Bronchial epithelial cell (primary cell): Measurements from ENCODE around the gene TROAP. TPM values are rescaled to one million over a fixed set of nuclear protein-coding genes. Genes with fewer than 3 reads are reported as not detected.
A peak's percentile ranks its signal among the peaks of the same experiment; 100 is the strongest.

ENCODE experiments used
- DNase-seq: peaks from one replicate; pipeline ENCODE4 v3.0.0-alpha.2; 2010; ENCODE audit warnings: low read depth
- FAIRE-seq: peaks from 2 replicates; lab custom pipeline; 2011; peaks lifted over from hg19 to GRCh38; lab: Jason Lieb, UNC
- H3K27me3 ChIP-seq: 2 replicates; pipeline ENCODE4 v1.5.1; 2011; ENCODE audit warnings: low read length; ENCODE audit not compliant: control insufficient read depth, insufficient read depth
- H3K36me3 ChIP-seq: 2 replicates; pipeline ENCODE4 v1.5.1; 2011; ENCODE audit warnings: low read length; ENCODE audit not compliant: control insufficient read depth, insufficient read depth
- H3K4me3 ChIP-seq: 2 replicates; pipeline ENCODE4 v1.5.1; 2011; ENCODE audit warnings: mild to moderate bottlenecking, low read depth, low read length, control low read depth
- CTCF ChIP-seq: IDR thresholded peaks from 2 replicates; pipeline ENCODE4 v1.5.1; 2011; ENCODE audit warnings: mild to moderate bottlenecking, moderate library complexity, low read length, control low read depth, inconsistent platforms; ENCODE audit not compliant: insufficient read depth, severe bottlenecking
- total RNA-seq: library from RNA; depleted of rRNA; stranded (reverse); fragments of >200 nt; gene quantifications from 2 replicates; pipeline ENCODE4 v1.2.1, GENCODE V29; 2014

The TROAP gene
- total RNA-seq, 1 donor from 2014 or later, result 2.6 TPM

DNA sequence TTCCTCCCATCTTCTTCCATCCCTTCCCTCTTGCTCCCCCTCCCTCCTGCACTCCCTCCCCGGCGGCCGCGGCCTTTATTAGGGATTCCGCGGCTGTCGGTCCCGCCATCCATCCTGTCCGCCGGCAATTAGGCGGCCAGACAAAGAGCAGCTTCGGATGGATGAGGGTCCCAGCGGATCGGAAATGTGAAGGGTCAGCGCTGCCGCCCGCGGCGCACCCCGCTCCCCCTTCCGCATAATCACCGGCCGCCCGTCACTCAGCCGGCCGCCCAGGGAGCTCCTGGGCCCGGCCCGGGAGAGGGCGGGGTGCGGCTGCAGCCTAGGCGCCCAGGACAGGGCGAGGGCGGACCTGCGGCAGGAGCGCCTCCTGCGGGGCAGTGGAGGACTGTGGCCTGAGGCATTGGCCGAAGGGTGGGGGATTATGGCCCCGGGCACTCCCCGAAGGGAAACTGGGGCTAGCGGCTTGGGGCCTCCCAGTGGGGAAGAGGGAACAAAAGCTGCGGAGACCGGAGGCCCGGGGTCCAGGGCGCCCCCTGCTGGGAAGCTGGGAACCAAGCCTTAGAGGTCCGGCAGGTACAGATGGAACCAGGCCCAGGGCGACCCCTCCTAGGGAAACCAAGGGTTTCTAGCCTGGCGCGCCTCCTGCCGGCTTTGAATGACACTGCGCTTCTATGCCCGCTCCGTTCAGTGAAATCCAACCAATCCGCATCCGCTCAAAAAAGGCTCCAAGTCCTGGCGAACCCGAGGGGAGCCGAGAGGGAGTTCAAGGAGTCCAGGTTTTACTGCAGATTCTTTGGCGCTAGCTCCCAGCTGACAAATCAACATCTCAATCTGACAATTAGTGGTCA is 19.2 kb downstream of the TROAP start:
- DNase-seq (peak; percentile 54), FAIRE-seq (no peak)
- Histone ChIP-seq H3K27me3 (peaks cover 42% of the 10 kb centered on the region), H3K36me3 (no peaks in the 10 kb centered on the region), H3K4me3 (peak overlapping the region; percentile 2)
- peak; percentile 89 for TF ChIP-seq CTCF

DNA sequence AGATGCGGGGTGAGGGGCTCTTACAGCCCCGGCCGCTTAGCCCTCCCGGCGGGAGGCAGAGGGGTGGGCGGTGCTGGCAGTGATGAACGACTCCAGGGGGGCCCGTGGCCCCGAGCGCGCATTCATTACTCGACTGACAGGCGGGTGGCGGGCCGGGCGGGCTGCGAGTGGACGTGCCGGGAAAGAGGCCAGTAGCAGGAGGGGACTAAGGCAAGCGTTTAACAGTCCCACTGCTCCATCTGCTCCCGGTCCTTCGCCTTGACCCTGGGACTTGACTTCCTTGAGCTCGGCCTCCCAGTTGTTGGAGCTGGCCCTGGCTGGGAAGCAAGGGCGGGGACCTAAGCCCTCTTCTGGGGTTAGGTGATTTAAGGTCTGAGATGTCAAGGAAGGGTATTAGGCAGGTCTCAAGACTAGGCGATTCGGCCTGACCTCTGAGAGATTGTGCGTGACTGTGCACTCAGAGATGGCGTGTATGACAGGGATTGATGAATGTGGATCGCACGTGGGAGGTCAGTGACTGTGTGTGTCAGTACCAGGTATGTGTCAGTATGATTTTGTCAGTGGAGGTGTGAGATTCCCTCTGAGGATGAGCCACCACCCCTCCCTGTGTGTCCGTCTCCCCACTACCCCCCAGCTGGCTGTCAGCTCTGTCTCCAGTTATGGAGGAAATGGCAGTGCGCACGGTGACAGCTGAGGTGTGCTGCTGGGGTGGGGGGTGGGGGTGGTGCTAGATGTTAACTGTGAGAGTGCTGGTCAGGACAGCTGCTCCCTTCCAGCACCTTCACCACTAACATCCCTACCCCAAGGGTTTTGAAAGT is 20.1 kb downstream of the TROAP start:
- FAIRE-seq, result peak; percentile 98
- TF ChIP-seq CTCF, result no peak

DNA sequence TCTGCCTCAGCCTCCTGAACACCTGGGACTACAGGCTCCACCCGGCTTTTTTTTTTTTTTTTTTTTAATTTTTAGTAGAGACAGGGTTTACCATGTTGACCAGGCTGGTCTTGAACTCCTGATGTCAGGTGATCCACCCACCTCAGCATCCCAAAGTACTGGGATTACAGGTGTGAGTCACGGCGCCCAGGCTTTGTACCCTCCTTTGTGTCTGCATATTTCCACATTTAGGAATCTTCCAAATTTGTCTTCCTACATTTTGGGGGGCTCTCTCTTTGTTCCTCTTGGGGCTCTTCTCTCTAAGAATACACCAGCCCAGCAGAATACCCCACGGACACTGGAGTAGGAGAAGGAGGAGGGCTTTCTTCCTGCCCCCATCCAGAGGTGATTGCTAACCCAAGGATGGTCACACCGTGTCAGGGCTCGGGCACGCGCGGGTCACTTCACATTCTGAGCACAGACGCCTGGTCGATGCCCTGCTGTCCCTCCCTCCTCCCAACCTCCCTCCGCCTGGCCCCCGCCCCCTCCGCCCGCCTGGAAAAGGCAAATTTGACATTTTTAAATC is 21.5 kb downstream of the TROAP start:
- DNase-seq (no peak), FAIRE-seq (no peak)
- peaks cover 36% of the 10 kb centered on the region for H3K27me3 ChIP-seq
- no peak for TF ChIP-seq CTCF
- no peaks in the 10 kb centered on the region for H3K36me3 ChIP-seq
- no peak overlapping the region for H3K4me3 ChIP-seq

More for the DNA sequence above, 20.1 kb downstream of the TROAP start:
- Histone ChIP-seq H3K36me3 (no peaks in the 10 kb centered on the region), H3K27me3 (peaks cover 36% of the 10 kb centered on the region), H3K4me3 (peak overlapping the region; percentile 2)
- DNase-seq, result peak; percentile 32

GRCh38 chr12:49345051-49345824 is 22.2 kb downstream of the TROAP start:
- Histone ChIP-seq H3K36me3 (no peaks in the 10 kb centered on the region), H3K27me3 (peaks cover 36% of the 10 kb centered on the region), H3K4me3 (peak overlapping the region; percentile 13)
- no peak for TF ChIP-seq CTCF
- no peak for DNase-seq
- FAIRE-seq, result no peak
